ENCODE measurements around the gene GDI1.

Gene GDI1

DNA sequence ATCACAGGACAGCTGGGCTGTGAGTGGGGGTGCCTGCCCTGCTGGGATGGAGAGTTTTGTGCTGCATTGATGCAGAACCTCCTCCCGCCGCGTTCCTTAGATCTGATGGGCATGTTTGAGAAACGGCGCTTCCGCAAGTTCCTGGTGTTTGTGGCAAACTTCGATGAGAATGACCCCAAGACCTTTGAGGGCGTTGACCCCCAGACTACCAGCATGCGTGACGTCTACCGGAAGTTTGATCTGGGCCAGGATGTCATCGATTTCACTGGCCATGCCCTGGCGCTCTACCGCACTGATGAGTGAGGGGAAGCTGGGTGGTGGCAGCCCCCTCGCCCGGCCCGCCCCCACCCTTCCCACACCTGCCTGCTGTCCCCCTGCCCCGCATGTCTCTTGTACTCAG, 2.9 kb downstream of the GDI1 start:
- DNase-seq = no peak

DNA sequence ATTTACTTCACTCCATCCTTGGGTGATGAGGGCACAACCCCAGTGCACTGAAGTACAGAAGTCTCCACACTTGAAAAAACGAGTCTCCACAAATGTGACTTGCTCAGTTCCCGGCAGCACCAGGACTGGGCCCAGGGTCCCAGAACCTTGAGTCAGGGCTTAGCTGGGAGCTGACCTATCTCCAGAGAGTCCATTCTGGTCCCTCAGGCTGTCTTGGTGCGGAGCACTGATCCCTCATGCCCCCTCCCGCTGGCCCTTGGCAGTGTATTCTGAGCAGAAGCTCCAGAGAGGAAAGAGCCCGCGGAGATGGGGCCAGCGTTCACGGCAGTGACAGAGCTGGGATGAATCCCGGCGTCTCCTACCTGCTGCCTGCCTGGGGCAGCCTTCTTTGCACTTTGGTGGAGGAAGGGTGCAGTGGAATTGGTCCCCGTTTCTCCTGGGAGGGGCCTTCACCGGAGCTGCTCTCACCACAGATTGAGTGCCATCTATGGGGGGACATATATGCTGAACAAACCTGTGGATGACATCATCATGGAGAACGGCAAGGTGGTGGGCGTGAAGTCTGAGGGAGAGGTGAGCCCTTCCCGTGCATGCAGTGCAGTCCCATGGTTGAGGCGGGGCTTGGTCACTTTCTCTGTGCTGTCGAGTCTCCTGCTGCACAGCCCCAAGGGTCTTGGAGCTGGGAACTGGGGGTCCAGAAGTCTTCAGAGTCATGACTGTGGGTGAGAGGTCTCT, 3.8 kb downstream of the GDI1 start:
- no peak for DNase-seq

DNA sequence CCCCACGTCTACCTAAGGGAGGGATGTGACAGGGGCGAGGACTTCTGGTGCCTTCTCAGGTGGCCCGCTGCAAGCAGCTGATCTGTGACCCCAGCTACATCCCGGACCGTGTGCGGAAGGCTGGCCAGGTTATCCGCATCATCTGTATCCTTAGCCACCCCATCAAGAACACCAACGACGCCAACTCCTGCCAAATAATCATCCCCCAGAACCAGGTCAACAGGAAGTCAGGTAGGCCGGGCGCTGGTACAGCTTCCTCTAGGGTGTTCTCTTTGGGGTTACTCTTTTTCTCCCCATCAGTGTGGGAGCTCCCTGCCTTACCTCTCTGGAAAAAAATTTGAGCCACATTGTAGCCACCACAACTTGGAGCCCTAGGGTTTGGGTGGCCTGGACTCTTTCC, 4.6 kb downstream of the GDI1 start:
- peak; percentile 37 for DNase-seq

- DNase-seq = no peak
These were observed 5.2 kb downstream of the GDI1 start for GRCh38 chrX:154441984-154442707.

DNA sequence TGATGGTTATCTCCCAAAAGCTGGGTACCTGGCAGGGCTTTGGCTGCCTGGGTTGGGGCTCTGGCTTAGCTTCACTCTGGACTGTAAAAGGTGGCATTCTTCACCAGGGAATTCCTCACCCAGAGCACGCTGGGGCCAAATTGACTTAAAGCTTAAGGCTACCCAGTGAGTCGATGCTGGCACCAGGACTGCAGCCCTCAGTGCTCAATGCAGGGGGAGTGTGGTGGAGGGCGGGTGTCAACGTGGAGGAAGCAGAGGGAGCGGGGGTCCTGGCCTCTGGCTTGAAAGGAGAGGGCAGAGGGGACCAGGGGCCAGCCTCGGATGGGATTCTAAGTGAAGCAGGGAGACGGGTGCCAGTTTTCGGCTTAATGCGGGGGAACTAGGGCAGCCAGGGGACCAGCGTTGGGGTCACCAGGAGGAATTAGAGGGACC, 6.5 kb downstream of the GDI1 start:
- no peak for DNase-seq

DNA sequence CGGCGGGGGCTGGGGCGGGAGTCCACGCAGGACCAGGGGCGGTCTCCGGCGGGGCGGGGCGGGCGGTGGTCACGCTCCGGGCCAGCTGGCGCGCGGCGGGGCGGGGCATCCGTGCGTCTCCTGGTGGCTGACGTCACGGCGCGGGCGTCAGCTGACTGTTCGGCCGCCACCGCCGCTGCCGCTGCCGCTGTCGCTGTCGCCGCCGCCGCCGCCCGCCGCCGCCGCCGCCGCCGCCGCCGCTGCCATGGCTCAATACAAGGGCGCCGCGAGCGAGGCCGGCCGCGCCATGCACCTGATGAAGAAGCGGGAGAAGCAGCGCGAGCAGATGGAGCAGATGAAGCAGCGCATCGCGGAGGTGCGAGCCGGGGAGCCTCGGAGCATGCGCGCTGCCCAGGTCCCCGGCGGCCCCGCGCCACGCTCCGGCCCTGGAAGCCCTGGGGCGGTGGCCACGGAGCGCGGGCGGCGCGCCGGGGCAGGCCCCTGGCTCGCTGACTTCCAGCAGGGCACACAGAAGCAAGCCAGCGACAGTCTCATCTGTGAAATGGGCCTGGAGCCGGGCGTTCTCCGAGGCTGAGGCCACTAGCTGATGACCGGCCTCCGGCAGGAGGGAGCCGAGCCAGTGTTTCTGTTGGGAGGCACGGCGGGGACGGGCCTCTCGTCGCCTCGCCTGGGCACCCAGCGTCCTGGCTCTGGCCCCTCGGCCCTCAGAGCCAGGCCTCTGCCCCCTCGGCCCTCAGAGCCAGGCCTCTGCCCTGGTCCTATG, 7.2 kb downstream of the GDI1 start, which contains the start of gene FAM50A:
Gene FAM50A, plus strand, starts transcription at position 150 of the 763 bp plus-strand sequence. Its CDS starts 95 bp downstream, at position 245.
- DNase-seq = peak; percentile 72

DNA sequence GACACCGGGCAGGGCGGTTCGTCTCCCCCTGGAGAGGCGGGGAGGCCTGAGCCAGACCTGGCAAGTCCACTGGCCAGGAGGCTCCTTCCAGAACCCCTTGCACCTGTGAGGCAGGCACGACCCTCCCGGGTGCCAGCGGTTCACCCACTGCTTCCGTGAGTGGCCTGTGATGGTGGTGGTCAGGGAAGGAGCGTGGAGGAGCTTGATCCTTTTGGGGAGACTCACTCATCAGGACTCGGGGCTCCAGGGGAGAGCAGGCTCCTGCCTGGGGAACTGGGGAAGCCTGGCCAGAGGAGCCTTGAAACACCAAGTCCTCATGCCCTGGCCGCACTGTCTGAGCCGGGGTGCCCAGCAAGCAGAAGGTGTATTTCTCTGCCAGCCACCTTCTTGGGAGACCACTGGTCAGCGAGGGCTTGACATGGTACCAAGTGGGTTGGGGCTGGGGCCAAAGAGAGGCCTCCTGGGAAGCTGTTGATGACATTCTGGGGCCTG, 7.8 kb downstream of the GDI1 start:
- no peak for DNase-seq

GRCh38 chrX:154445776-154446175, 8.8 kb downstream of the GDI1 start:
- DNase-seq = no peak

- DNase-seq = no peak
These were observed 9.5 kb downstream of the GDI1 start for GRCh38 chrX:154446430-154446829.

GRCh38 chrX:154448484-154448883, 11.5 kb downstream of the GDI1 start:
- DNase-seq = no peak

GRCh38 chrX:154449618-154450017, 12.7 kb downstream of the GDI1 start:
- no peak for DNase-seq

DNA sequence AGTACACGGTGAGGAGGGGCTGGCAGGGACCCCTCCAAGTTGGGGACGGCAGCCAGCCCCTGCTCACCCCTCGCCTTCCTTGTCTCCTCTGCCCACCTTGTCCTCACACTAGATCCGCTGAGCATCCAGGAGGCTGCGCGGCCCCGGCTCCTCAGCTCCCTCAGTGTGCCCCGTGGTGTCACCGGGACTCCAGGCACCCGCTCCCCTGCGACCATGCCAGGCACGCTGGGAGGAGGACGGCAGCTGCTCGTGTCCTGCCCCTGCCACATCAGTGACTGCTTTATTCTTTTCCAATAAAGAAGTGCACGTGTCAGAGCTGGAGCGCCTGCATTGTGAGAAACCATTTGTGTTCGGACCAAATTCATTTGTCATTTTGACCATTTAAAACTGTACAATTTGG, 13.4 kb downstream of the GDI1 start:
- no peak for DNase-seq

GRCh38 chrX:154452823-154453222, 15.9 kb downstream of the GDI1 start:
- DNase-seq = no peak

DNA sequence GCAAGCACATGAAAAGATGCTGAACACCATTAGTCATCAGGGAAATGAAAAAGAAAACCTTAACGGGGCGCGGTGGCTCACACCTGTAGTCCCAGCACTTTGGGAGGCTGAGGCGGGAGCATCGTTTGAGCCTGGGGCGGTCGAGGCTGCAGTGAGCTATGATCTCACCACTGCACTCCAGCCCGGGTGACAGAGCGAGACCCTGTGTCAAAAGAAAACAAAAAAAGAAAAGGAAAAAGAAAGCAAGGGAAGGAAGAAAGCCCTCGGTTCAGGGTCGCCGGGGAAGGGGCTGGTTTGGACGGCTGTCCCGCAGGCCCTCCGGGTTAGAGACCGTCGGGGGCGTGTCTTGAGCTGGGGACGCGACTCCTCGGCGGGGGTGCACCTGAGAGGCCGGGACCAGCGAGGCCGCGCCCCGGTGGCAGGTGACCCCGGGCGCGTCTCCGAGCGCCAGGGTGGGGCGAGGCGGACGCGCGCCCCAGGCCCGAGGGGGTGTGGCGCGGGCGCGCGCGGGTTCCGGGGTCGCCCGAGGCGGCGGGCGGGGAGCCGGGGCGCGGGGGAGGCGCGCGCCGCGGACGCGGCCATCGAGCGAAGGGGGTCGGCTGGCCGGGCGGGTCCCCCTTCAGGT, 20.6 kb downstream of the GDI1 start:
- peak; percentile 72 for DNase-seq

DNA sequence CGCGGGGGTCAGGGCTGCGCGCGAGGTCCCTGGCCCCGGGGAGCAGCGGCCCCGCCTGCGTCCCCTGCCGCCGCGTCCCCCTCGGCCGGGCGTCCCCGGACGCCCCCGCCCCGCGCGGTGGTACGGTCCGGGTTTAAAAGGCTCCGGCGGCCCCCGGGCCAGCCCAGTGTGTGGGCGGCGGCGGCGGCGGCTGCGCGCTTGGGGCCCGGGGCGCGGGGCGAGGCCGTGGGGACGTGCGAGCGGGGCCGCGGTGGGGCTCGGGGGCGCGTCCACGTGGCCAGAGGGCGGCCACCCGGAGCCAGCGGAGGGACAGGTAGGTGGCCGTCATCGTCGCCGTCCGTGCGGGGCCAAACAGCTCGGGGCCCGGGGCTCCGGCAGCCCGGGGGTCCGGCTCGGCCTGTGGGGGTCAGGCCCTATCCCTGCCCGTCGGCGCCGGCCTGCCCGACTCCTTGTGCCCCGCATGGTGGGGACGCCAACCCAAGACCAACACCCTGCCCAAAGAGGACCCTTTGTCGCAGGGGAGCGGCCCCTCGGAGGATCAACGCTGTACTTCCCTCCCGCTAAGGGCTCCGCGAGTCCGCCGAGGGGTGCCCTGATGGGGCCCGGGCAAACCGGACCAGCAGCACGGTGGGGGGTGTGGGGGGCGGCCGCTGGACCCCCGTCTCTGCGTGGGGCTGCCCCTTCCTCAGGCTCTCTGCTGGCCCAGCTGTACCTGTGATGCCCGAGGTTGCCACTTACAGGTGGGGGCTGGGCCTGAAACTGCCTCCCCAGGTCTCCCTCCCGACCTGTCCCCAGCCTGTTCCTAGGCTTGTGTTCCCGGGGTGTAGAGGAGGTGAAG, 21.4 kb downstream of the GDI1 start, which contains the start of gene PLXNA3:
Gene PLXNA3, plus strand, starts transcription at position 166 of the 838 bp plus-strand sequence. CDS start 1,903 bp downstream, outside the sequence.
- peak; percentile 74 for DNase-seq

- no peak for DNase-seq
These were observed 22.2 kb downstream of the GDI1 start for GRCh38 chrX:154458954-154459778.

GRCh38 chrX:154459832-154460231, 22.9 kb downstream of the GDI1 start:
- no peak for DNase-seq

DNA sequence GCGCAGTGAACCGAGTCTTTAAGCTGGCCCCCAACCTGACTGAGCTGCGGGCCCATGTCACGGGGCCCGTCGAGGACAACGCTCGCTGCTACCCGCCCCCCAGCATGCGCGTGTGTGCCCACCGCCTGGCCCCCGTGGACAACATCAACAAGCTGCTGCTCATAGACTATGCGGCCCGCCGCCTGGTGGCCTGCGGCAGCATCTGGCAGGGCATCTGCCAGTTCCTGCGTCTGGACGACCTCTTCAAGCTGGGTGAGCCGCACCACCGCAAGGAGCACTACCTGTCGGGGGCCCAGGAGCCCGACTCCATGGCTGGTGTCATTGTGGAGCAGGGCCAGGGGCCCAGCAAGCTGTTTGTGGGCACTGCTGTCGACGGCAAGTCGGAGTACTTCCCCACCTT, 23.4 kb downstream of the GDI1 start:
- DNase-seq = no peak

GRCh38 chrX:154462396-154462795, 25.4 kb downstream of the GDI1 start:
- DNase-seq = no peak

GRCh38 chrX:154463611-154464220, 26.8 kb downstream of the GDI1 start:
- no peak for DNase-seq

Data from CD4-positive, alpha-beta T cell treated with Interleukin-17A for 1 hour (primary cell).